D721Med (cell line): ENCODE measurements around the gene DIP2C.

Experiments used
- DNase-seq: peaks from one replicate; pipeline ENCODE4 v3.0.0; 2011; ENCODE audit warnings: low spot score; ENCODE audit not compliant: insufficient read length
- FAIRE-seq: peaks from 2 replicates; lab custom pipeline; 2011; peaks lifted over from hg19 to GRCh38; lab: Jason Lieb, UNC
- CTCF ChIP-seq: IDR thresholded peaks from 2 replicates; pipeline ENCODE4 v1.5.1; 2012; ENCODE audit warnings: mild to moderate bottlenecking, control low read depth; ENCODE audit not compliant: insufficient read depth; ENCODE audit errors: missing control alignments

Gene DIP2C

GRCh38 chr10:389836-390448 is 299.5 kb downstream of the DIP2C start:
- no peak for DNase-seq
- no peak for FAIRE-seq
- no peak for TF ChIP-seq CTCF

- no peak for TF ChIP-seq CTCF
- DNase-seq (no peak), FAIRE-seq (no peak)
Observed at GRCh38 chr10:389261-389790, 300.1 kb downstream of the DIP2C start.

- no peak for TF ChIP-seq CTCF
- FAIRE-seq (no peak), DNase-seq (no peak)
Observed at GRCh38 chr10:388661-389045, 300.8 kb downstream of the DIP2C start.

GRCh38 chr10:387909-388660 is 301.4 kb downstream of the DIP2C start:
- no peak for DNase-seq
- FAIRE-seq: no peak
- TF ChIP-seq CTCF: no peak

GRCh38 chr10:387593-387891 is 301.9 kb downstream of the DIP2C start:
- no peak for FAIRE-seq

GRCh38 chr10:386771-387592 is 302.5 kb downstream of the DIP2C start:
- TF ChIP-seq CTCF: no peak
- FAIRE-seq: no peak

More at GRCh38 chr10:387593-387891, 301.9 kb downstream of the DIP2C start:
- DNase-seq: no peak
- TF ChIP-seq CTCF: no peak

More at GRCh38 chr10:386771-387592, 302.5 kb downstream of the DIP2C start:
- DNase-seq: no peak
